Posterior cingulate gyrus (tissue), 11 donors: ENCODE results near the gene FOXI1.

Source experiments
- DNase-seq, 10 donors: peaks; one replicate each; pipeline versions ENCODE4 v3.0.0 to v3.0.0-alpha.2; 2020 to 2021; ENCODE audit warnings: mixed read lengths in 3 of 10
- intact Hi-C: fragments of 100-400 bp; cut with DNase I; formaldehyde crosslinking; loops from one replicate; pipeline ENCODE4 v1.15.1; 2023

Gene FOXI1

DNA sequence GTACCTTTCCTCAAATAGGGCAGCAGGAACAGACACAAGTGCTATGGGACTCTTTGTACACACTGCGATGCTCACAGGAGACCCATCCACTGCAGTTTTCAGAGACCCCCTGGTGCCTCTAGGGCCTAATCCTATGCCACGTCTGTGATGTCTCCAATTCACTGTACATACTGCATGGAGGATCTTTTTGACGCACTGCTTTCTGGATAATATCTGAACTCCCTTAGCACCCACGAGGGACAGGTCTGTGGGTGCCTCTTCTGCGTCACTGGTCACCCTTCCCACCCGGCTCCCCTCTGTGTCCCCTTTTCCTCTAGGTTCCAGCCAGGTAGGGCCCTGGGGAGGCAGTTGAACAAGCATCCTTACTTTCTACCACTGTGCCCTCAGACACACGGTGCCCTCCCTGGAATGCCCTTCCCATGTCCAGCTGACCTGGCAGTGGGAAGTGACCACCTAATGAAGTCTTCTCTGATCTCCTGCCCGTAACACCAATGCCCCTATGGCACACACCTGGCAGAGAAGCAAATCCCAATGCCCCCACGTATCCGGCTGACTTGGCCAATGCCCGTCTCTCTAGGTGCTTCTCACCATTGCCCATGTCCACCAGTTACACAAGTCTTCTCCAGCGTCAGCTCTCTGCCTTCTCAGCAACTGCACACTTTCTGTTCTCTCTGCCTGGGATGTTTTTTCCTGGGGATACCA, 41.5 kb downstream of the FOXI1 start:
- DNase-seq: no peak
- intact Hi-C loops: no loop called here

DNA sequence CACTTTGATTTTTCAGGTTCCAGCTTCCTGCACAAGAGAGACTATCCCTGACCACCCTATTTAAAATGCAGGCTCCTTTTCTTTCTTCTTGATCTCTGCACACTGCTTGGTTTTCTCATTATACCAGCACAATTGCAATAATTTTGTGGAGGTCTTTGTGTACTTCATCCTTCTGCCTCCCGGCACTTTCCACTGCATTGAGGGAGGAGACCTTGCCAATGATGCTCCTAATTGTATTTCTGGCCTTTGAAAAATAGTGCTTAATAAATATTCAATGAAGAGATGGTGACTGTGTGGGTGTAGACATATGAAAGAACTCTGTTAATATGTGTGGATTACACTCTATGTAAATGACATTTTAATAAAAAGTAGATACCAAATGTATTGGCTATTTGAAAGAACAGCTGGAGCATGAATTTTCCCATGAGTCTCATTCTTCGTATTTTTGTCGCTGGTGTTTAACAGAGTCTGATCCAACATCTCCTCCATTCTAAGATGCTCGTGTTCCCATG, 42.1 kb downstream of the FOXI1 start:
- DNase-seq: no peak
- intact Hi-C loops: no loop called here

GRCh38 chr5:170148430-170149205, 42.9 kb downstream of the FOXI1 start:
- DNase-seq: peak in 1 of 10 donors; percentile 55

DNA sequence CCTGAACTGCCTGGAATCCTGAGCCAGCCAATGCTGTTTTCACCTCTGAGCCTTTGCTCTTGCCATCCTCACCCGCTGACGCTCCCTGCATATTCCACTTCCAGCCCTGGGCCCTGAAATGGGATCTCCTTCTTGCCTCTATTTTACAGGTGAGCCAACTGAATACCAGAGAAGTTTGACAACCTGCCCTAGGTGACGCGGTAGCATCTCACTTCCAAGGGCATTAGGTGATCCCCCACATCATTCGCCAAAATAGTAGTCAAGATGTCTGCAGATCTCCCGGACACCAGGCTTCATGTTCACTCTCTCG, 43.5 kb downstream of the FOXI1 start:
- no peak for DNase-seq
- intact Hi-C loops: no loop called here

More at GRCh38 chr5:170148430-170149205, 42.9 kb downstream of the FOXI1 start:
- intact Hi-C loops: no loop called here

GRCh38 chr5:170150713-170151096, 45.0 kb downstream of the FOXI1 start:
- no peak for DNase-seq
- intact Hi-C loops: no loop called here

DNA sequence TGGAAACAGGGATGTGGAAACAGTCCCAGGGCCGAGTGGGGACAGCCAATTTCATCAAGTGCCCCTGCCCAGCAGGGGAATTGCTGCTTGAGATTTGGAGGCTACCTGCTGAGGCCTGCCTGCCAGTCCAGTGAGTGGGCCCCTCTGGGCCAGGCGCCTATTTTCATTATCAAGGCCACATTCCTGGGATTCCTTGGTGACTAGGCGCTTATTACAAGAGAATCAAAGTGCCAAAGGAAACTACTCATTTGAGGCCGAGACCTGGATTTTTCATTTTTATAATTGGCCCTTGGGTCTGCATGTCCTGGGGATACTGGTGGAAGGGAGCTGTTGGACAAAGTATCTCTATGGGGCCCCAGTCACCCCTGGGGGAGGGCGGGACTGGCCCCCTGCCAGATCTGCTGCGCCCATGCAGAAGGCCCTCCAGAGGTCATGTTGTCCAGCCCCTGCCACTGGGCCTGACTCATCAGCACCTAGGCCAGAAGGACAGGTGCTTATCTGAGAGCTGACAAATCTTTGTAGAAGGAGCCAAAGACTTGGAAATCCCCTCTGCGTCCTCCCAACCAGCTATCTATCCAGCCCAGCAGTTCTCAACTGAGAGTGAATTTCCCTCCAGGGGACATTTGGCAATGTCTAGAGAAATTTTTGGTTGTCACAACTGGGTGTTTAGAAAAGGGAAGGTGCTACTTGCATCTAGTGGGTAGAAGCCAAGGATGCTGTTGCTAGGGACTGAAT, 45.6 kb downstream of the FOXI1 start:
- DNase-seq: peak in 1 of 10 donors; percentile 83
- intact Hi-C loops: no loop called here

- DNase-seq: no peak
- intact Hi-C loops: no loop called here
Observed at GRCh38 chr5:170152767-170153166, 47.1 kb downstream of the FOXI1 start.

DNA sequence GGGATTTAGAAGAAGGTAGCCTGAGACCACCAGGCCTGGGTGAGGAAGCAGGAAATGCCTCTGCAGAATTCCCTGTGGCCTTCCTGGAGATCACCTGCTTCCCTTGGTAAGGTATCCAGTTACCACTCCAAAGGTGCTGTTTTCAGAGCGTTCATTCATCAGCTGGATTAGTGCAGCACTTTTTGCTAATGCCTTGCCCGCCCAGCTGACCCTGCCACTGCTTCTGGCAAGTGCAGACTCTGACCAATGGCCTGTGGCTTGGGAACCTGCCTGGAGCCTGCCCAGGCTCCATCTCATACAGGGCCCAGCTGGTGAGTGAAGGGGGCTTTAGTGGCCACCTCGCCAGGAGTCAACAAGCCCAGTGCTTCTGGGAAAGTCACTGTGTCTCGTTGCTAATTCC, 48.6 kb downstream of the FOXI1 start:
- intact Hi-C loops: no loop called here
- peak in 1 of 10 donors; percentile 77 for DNase-seq

DNA sequence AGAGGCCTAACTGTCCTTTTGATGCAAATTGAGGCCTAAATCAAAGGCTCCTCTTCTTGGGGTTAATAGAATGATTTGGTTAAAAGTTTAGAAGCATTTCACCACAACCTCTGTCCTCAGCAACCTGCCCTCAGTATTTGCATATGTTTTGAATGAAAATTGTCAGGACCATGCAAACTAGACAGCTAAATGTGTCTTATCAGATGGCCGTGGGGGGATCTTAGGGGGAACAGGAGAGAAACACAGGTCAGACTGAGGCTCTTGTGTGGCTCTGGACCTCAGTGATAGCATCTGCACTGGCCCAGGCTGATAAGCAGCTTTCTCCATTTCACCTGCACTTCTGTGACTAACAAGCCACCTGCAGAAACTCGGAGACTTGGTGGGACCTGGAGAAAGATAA, 49.0 kb downstream of the FOXI1 start:
- no peak for DNase-seq
- intact Hi-C loops: no loop called here

- DNase-seq: no peak
- intact Hi-C loops: no loop called here
Observed at GRCh38 chr5:170155771-170156170, 50.1 kb downstream of the FOXI1 start.

GRCh38 chr5:170159101-170159698, 53.5 kb downstream of the FOXI1 start:
- no peak for DNase-seq
- intact Hi-C loops: no loop called here
